ENCODE results near the gene DCAF11. TPM values are rescaled to one million over a fixed set of nuclear protein-coding genes. Genes with fewer than 3 reads are reported as not detected.

DCAF11 gene
- total RNA-seq, 6 donors from 2014 or later: 68.4 to 138 (median 95.0) TPM

GRCh38 chr14:24150567-24150966 lies 36.0 kb downstream of the DCAF11 start:
- no peak for DNase-seq
- TF ChIP-seq POLR2A (IDR thresholded peaks at IDR 0.05) (no peak), POLR2AphosphoS5 (IDR thresholded peaks at IDR 0.05) (no peak), EP300 (IDR thresholded peaks at IDR 0.05) (no peak)
- TF ChIP-seq, protein P1, sequence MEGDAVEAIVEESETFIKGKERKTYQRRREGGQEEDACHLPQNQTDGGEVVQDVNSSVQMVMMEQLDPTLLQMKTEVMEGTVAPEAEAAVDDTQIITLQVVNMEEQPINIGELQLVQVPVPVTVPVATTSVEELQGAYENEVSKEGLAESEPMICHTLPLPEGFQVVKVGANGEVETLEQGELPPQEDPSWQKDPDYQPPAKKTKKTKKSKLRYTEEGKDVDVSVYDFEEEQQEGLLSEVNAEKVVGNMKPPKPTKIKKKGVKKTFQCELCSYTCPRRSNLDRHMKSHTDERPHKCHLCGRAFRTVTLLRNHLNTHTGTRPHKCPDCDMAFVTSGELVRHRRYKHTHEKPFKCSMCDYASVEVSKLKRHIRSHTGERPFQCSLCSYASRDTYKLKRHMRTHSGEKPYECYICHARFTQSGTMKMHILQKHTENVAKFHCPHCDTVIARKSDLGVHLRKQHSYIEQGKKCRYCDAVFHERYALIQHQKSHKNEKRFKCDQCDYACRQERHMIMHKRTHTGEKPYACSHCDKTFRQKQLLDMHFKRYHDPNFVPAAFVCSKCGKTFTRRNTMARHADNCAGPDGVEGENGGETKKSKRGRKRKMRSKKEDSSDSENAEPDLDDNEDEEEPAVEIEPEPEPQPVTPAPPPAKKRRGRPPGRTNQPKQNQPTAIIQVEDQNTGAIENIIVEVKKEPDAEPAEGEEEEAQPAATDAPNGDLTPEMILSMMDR (IDR thresholded peaks at IDR 0.05): no peak
- Histone ChIP-seq H3K27me3 (no peaks in the 10 kb centered on the region), H3K4me1 (peaks cover 10 to 32% (median 16%) of the 10 kb centered on the region in 4 donors), H3K36me3 (peaks cover 36 to 69% (median 53%) of the 10 kb centered on the region in 4 donors), H3K4me3 (no peak overlapping the region), H3K27ac (no peak overlapping the region), H3K9me3 (no peaks in the 10 kb centered on the region)
- ATAC-seq (ENCODE audit: low FRiP score in 2 of 2): no peak
- 93 to 100% methylated on average over 2 to 9 of the region's 9 CpGs for WGBS, 2 donors

GRCh38 chr14:24150993-24151392 lies 36.4 kb downstream of the DCAF11 start:
- Histone ChIP-seq H3K27ac (no peak overlapping the region), H3K4me3 (no peak overlapping the region), H3K9me3 (no peaks in the 10 kb centered on the region), H3K4me1 (peaks cover 8 to 28% (median 12%) of the 10 kb centered on the region in 4 donors), H3K27me3 (no peaks in the 10 kb centered on the region), H3K36me3 (peaks cover 40 to 73% (median 57%) of the 10 kb centered on the region in 4 donors)
- TF ChIP-seq POLR2A (IDR thresholded peaks at IDR 0.05): no peak
- no peak for ATAC-seq (ENCODE audit: low FRiP score in 2 of 2)
- WGBS, 2 donors: 83 to 92% methylated on average over 5 to 9 of the region's 9 CpGs
- no peak for DNase-seq

GRCh38 chr14:24151404-24152080 lies 37.0 kb downstream of the DCAF11 start:
- peaks cover 8 to 25% (median 10%) of the 10 kb centered on the region in 4 donors for H3K4me1 ChIP-seq
- no peaks in the 10 kb centered on the region for H3K27me3 ChIP-seq
- TF ChIP-seq, protein P1 (IDR thresholded peaks at IDR 0.05): no peak
- no peak for TF ChIP-seq EP300 (IDR thresholded peaks at IDR 0.05)
- no peak for TF ChIP-seq POLR2A (IDR thresholded peaks at IDR 0.05)
- no peak for TF ChIP-seq POLR2AphosphoS5 (IDR thresholded peaks at IDR 0.05)
- H3K27ac ChIP-seq: no peak overlapping the region
- DNase-seq (no peak), ATAC-seq (ENCODE audit: low FRiP score in 2 of 2) (no peak)
- no peaks in the 10 kb centered on the region for H3K9me3 ChIP-seq
- peaks cover 45 to 79% (median 61%) of the 10 kb centered on the region in 4 donors for H3K36me3 ChIP-seq
- 92 to 96% methylated on average over 14 to 16 of the region's 16 CpGs for WGBS, 2 donors
- H3K4me3 ChIP-seq: no peak overlapping the region

DNA sequence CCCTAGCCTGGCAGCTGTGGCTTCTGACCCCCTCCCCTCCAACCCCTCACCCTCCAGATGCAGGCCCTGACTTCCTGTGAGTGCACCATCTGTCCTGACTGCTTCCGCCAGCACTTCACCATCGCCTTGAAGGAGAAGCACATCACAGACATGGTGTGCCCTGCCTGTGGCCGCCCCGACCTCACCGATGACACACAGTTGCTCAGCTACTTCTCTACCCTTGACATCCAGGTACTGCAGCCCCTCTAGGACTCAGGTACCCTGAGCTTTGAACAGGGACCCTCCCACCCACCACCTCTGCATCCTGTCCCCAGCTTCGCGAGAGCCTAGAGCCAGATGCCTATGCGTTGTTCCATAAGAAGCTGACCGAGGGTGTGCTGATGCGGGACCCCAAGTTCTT lies 40.5 kb downstream of the DCAF11 start:
- no peaks in the 10 kb centered on the region for H3K9me3 ChIP-seq
- H3K4me1 ChIP-seq: peaks cover 0 to 1% (median 0%) of the 10 kb centered on the region in 4 donors
- no peak for TF ChIP-seq POLR2AphosphoS5 (IDR thresholded peaks at IDR 0.05)
- TF ChIP-seq, protein P1 (IDR thresholded peaks at IDR 0.05): no peak
- TF ChIP-seq EP300 (IDR thresholded peaks at IDR 0.05): no peak
- no peak for TF ChIP-seq POLR2A (IDR thresholded peaks at IDR 0.05)
- H3K27me3 ChIP-seq: no peaks in the 10 kb centered on the region
- peaks cover 49 to 90% (median 73%) of the 10 kb centered on the region in 4 donors for H3K36me3 ChIP-seq
- WGBS, 2 donors: 94 to 96% methylated on average over 7 to 10 of the region's 10 CpGs
- no peak for ATAC-seq (ENCODE audit: low FRiP score in 2 of 2)
- DNase-seq: no peak
- H3K4me3 ChIP-seq: no peak overlapping the region
- peak overlapping the region in 1 of 4 donors; percentile 23 for H3K27ac ChIP-seq

GRCh38 chr14:24156840-24157239 lies 42.3 kb downstream of the DCAF11 start:
- Histone ChIP-seq H3K4me1 (peaks cover 7 to 13% (median 10%) of the 10 kb centered on the region in 4 donors), H3K4me3 (no peak overlapping the region), H3K27me3 (no peaks in the 10 kb centered on the region), H3K36me3 (peaks cover 35 to 80% (median 61%) of the 10 kb centered on the region in 4 donors), H3K27ac (no peak overlapping the region), H3K9me3 (no peaks in the 10 kb centered on the region)
- ATAC-seq (ENCODE audit: low FRiP score in 2 of 2) (no peak), DNase-seq (no peak)
- 87 to 92% methylated on average over 1 of the region's 1 CpG for WGBS, 2 donors
- TF ChIP-seq POLR2A (IDR thresholded peaks at IDR 0.05) (no peak), POLR2AphosphoS5 (IDR thresholded peaks at IDR 0.05) (no peak)

GRCh38 chr14:24157331-24157730 lies 42.8 kb downstream of the DCAF11 start:
- TF ChIP-seq POLR2A (IDR thresholded peaks at IDR 0.05) (no peak), POLR2AphosphoS5 (IDR thresholded peaks at IDR 0.05) (no peak), EP300 (IDR thresholded peaks at IDR 0.05) (no peak)
- TF ChIP-seq, protein P1 (IDR thresholded peaks at IDR 0.05): no peak
- 94 to 98% methylated on average over 12 of the region's 12 CpGs for WGBS, 2 donors
- Histone ChIP-seq H3K36me3 (peaks cover 33 to 75% (median 58%) of the 10 kb centered on the region in 4 donors), H3K4me1 (peaks cover 11 to 18% (median 15%) of the 10 kb centered on the region in 4 donors), H3K27ac (peak overlapping the region in 1 of 4 donors; percentile 11), H3K4me3 (no peak overlapping the region), H3K27me3 (no peaks in the 10 kb centered on the region), H3K9me3 (no peaks in the 10 kb centered on the region)
- DNase-seq (no peak), ATAC-seq (ENCODE audit: low FRiP score in 2 of 2) (no peak)

All from upper lobe of left lung (tissue), 6 donors.